Liver (tissue), 9 donors: ENCODE data around the gene RASSF9. TPM values are rescaled to one million over a fixed set of nuclear protein-coding genes. Genes with fewer than 3 reads are reported as not detected.

Experiments used
- DNase-seq: peaks from one replicate; pipeline ENCODE4 v3.0.0-alpha.2; 2017; ENCODE audit warnings: low spot score
- H3K27ac ChIP-seq, 2 donors: one replicate each; pipeline ENCODE4 v1.7.0; 2013; ENCODE audit warnings: inconsistent platforms in 2 of 2, low read length in 2 of 2, control low read depth in 1 of 2, low read depth in 1 of 2, mild to moderate bottlenecking in 1 of 2
- H3K27me3 ChIP-seq, 4 donors: one replicate each; pipeline versions ENCODE4 v1.6.1 to v1.7.0; 2013; ENCODE audit warnings: low read length in 3 of 4, inconsistent platforms in 1 of 4, mild to moderate bottlenecking in 1 of 4, moderate library complexity in 1 of 4; ENCODE audit not compliant: control insufficient read depth in 4 of 4, insufficient read depth in 4 of 4
- H3K36me3 ChIP-seq, 4 donors: one replicate each; pipeline versions ENCODE4 v1.6.1 to v1.7.0; 2013; ENCODE audit warnings: low read length in 3 of 4, mild to moderate bottlenecking in 3 of 4, low read depth in 1 of 4, moderate library complexity in 1 of 4; ENCODE audit not compliant: control insufficient read depth in 4 of 4, insufficient read depth in 3 of 4
- H3K4me1 ChIP-seq, 4 donors: one replicate each; pipeline versions ENCODE4 v1.6.1 to v1.7.0; 2013; ENCODE audit warnings: low read length in 3 of 4, mild to moderate bottlenecking in 3 of 4, moderate library complexity in 1 of 4; ENCODE audit not compliant: control insufficient read depth in 4 of 4, insufficient read depth in 4 of 4
- H3K4me3 ChIP-seq, 3 donors: one replicate each; pipeline versions ENCODE4 v1.6.1 to v1.7.0; 2013; ENCODE audit warnings: low read length in 3 of 3, control low read depth in 1 of 3, low read depth in 1 of 3, mild to moderate bottlenecking in 1 of 3
- H3K9ac ChIP-seq, 2 donors: one replicate each; pipeline ENCODE4 v1.7.0; 2013; ENCODE audit warnings: low read length in 2 of 2, mild to moderate bottlenecking in 2 of 2, moderate library complexity in 2 of 2, control low read depth in 1 of 2, low read depth in 1 of 2
- H3K9me3 ChIP-seq, 4 donors: one replicate each; pipeline versions ENCODE4 v1.6.1 to v1.7.0; 2013; ENCODE audit warnings: low read length in 3 of 4; ENCODE audit not compliant: control insufficient read depth in 4 of 4
- EGR1 ChIP-seq, 2 donors: IDR thresholded peaks; 2 replicates each; pipeline ENCODE4 v1.6.1; 2016 to 2018; ENCODE audit warnings: antibody characterized with exemption in 2 of 2, low read depth in 2 of 2
- FOXA1 ChIP-seq: IDR thresholded peaks from 2 replicates; pipeline ENCODE4 v1.6.1; 2016; ENCODE audit warnings: antibody characterized with exemption
- FOXA2 ChIP-seq: IDR thresholded peaks from 2 replicates; pipeline ENCODE4 v1.6.1; 2016; ENCODE audit warnings: antibody characterized with exemption
- GABPA ChIP-seq, 2 donors: IDR thresholded peaks in 1 of 2; conservative IDR thresholded peaks in 1 of 2; 2 replicates each; pipeline ENCODE4 v1.6.1; 2016; ENCODE audit warnings: antibody characterized with exemption in 2 of 2, mild to moderate bottlenecking in 1 of 2, moderate library complexity in 1 of 2
- HNF4A ChIP-seq, 2 donors: conservative IDR thresholded peaks; 2 replicates each; pipeline ENCODE4 v1.6.1; 2016; ENCODE audit warnings: antibody characterized with exemption in 2 of 2, mild to moderate bottlenecking in 2 of 2
- HNF4G ChIP-seq: IDR thresholded peaks from 2 replicates; pipeline ENCODE4 v1.6.1; 2016; ENCODE audit warnings: antibody characterized with exemption
- JUND ChIP-seq, 2 donors: IDR thresholded peaks; 2 replicates each; pipeline ENCODE4 v1.6.1; 2016; ENCODE audit warnings: antibody characterized with exemption in 2 of 2
- NR2F2 ChIP-seq: IDR thresholded peaks from 2 replicates; pipeline ENCODE4 v1.6.1; 2016; ENCODE audit warnings: antibody characterized with exemption
- RAD21 ChIP-seq, 2 donors: IDR thresholded peaks; 2 replicates each; pipeline ENCODE4 v1.6.1; 2016; ENCODE audit warnings: antibody characterized with exemption in 2 of 2, mild to moderate bottlenecking in 2 of 2
- RXRA ChIP-seq, 2 donors: IDR thresholded peaks; 2 replicates each; pipeline ENCODE4 v1.6.1; 2017 to 2018; ENCODE audit warnings: antibody characterized with exemption in 2 of 2, mild to moderate bottlenecking in 1 of 2
- SP1 ChIP-seq: IDR thresholded peaks from 2 replicates; pipeline ENCODE4 v1.6.1; 2018; ENCODE audit warnings: antibody characterized with exemption, mild to moderate bottlenecking
- TAF1 ChIP-seq: conservative IDR thresholded peaks from 2 replicates; pipeline ENCODE4 v1.6.1; 2016; ENCODE audit warnings: antibody characterized with exemption, mild to moderate bottlenecking
- YY1 ChIP-seq: IDR thresholded peaks from 2 replicates; pipeline ENCODE4 v1.6.1; 2016; ENCODE audit warnings: antibody characterized with exemption, mild to moderate bottlenecking
- WGBS: extraction: QIAGEN DNeasy Blood & Tissue Kit; methylation state at CpG from one replicate; pipeline ENCODE4 v1.1.7; 2013; 5-methylcytosine and 5-hydroxymethylcytosine counted together
- polyA plus RNA-seq, 2 donors: library from polyadenylated mRNA; stranded (reverse) in 1 of 2; unstranded in 1 of 2; fragments of 200-250 nt in 1 of 2; fragments of >200 nt in 1 of 2; fragmentation: Nextera tagmentation in 1 of 2; extraction: Ambion mirVana in 1 of 2; gene quantifications; one replicate each; pipeline versions ENCODE4 v1.2.1 to v1.2.3, GENCODE V29; 2013 to 2015
- total RNA-seq, 2 donors: library from RNA; depleted of rRNA; stranded (reverse); fragments of >200 nt; gene quantifications; one replicate each; pipeline ENCODE4 v1.2.3, GENCODE V29; 2014
- TF ChIP-seq, protein P1 (sequence below): fragments of 150-350 bp; IDR thresholded peaks from 2 replicates; pipeline ENCODE4 v1.5.1; 2017; ENCODE audit warnings: improper control_type of control experiment, low read depth, low read length; ENCODE audit not compliant: missing input control
- TF ChIP-seq, protein P2 (sequence below): IDR thresholded peaks from 2 replicates; pipeline ENCODE4 v1.6.1; 2016; ENCODE audit warnings: antibody characterized with exemption
- TF ChIP-seq, protein P3 (sequence below): IDR thresholded peaks from 2 replicates; pipeline ENCODE4 v1.6.1; 2016; ENCODE audit warnings: antibody characterized with exemption, mild to moderate bottlenecking
- TF ChIP-seq, protein P4 (sequence below): IDR thresholded peaks from 2 replicates; pipeline ENCODE4 v1.6.1; 2016; ENCODE audit warnings: antibody characterized with exemption
- TF ChIP-seq, protein P5 (sequence below): IDR thresholded peaks from 2 replicates; pipeline ENCODE4 v1.6.1; 2016; ENCODE audit warnings: antibody characterized with exemption
- donor health status: healthy.
- donor health status: healthy.
- donor health status: healthy.
- donor health status: healthy.
- donor health status: healthy.

RASSF9 gene
- total and polyA plus RNA-seq, 4 donors = 0.33 to 1.0 (median 0.59) TPM

DNA sequence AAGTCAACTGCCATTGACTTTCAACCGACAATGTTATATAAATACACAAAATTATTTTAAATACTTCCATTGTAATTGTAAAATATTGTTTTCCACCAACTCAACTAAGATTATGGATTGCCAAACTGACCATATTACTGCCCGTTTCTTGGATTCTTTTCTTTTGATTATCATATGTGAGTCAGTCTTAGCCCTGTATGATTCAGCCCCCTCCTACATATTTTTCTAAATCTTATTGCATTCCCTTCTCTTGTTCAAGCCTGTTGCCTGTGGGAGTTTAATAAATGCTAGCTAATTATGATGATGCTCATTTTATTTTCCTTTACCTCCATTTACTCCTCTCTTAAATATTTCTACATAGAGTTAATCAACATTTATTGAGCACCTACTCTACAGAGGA, 6.8 kb downstream of the RASSF9 start (continued):
- TF ChIP-seq, protein P1, sequence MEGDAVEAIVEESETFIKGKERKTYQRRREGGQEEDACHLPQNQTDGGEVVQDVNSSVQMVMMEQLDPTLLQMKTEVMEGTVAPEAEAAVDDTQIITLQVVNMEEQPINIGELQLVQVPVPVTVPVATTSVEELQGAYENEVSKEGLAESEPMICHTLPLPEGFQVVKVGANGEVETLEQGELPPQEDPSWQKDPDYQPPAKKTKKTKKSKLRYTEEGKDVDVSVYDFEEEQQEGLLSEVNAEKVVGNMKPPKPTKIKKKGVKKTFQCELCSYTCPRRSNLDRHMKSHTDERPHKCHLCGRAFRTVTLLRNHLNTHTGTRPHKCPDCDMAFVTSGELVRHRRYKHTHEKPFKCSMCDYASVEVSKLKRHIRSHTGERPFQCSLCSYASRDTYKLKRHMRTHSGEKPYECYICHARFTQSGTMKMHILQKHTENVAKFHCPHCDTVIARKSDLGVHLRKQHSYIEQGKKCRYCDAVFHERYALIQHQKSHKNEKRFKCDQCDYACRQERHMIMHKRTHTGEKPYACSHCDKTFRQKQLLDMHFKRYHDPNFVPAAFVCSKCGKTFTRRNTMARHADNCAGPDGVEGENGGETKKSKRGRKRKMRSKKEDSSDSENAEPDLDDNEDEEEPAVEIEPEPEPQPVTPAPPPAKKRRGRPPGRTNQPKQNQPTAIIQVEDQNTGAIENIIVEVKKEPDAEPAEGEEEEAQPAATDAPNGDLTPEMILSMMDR = no peak
- TF ChIP-seq FOXA1 (no peak), HNF4A (conservative IDR thresholded peaks at IDR 0.05) (no peak), EGR1 (IDR thresholded peaks at IDR 0.05; ENCODE audit: low read depth in 2 of 2) (no peak)

DNA sequence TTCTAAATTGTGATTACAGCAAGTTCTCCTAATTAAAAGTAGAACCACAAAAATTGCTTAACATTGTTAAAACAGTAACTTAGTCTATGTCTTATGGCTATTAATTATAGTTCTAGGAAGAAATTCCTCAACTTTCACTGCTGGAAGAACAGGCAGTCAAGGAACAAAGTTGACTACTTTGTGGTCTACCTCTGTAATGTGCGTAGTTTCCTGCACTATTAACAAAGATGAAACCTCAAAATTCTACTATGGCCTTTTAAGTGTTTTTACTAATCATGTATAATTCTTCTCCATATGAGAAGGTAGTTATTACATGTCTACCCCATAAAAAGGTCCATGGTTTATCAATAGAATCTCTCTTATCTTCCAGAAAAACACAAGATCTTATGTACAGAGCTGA, 7.6 kb downstream of the RASSF9 start:
- Histone ChIP-seq H3K36me3 (no peaks in the 10 kb centered on the region), H3K9me3 (no peaks in the 10 kb centered on the region), H3K4me1 (no peaks in the 10 kb centered on the region), H3K27ac (no peak overlapping the region), H3K9ac (no peak overlapping the region), H3K4me3 (no peak overlapping the region), H3K27me3 (peaks cover 0 to 5% (median 0%) of the 10 kb centered on the region in 4 donors)
- no peak for DNase-seq
- TF ChIP-seq JUND (IDR thresholded peaks at IDR 0.05) (no peak), TAF1 (no peak), FOXA1 (no peak), GABPA (IDR thresholded peaks at IDR 0.05 in 1 of 2, conservative IDR thresholded peaks at IDR 0.05 in 1 of 2) (no peak), EGR1 (IDR thresholded peaks at IDR 0.05; ENCODE audit: low read depth in 2 of 2) (no peak), NR2F2 (no peak), FOXA2 (no peak), SP1 (no peak), HNF4A (conservative IDR thresholded peaks at IDR 0.05) (no peak), YY1 (no peak), RAD21 (IDR thresholded peaks at IDR 0.05) (no peak), HNF4G (no peak), RXRA (IDR thresholded peaks at IDR 0.05) (no peak)
- TF ChIP-seq, protein P2, sequence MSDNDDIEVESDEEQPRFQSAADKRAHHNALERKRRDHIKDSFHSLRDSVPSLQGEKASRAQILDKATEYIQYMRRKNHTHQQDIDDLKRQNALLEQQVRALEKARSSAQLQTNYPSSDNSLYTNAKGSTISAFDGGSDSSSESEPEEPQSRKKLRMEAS = no peak
- TF ChIP-seq, protein P3, sequence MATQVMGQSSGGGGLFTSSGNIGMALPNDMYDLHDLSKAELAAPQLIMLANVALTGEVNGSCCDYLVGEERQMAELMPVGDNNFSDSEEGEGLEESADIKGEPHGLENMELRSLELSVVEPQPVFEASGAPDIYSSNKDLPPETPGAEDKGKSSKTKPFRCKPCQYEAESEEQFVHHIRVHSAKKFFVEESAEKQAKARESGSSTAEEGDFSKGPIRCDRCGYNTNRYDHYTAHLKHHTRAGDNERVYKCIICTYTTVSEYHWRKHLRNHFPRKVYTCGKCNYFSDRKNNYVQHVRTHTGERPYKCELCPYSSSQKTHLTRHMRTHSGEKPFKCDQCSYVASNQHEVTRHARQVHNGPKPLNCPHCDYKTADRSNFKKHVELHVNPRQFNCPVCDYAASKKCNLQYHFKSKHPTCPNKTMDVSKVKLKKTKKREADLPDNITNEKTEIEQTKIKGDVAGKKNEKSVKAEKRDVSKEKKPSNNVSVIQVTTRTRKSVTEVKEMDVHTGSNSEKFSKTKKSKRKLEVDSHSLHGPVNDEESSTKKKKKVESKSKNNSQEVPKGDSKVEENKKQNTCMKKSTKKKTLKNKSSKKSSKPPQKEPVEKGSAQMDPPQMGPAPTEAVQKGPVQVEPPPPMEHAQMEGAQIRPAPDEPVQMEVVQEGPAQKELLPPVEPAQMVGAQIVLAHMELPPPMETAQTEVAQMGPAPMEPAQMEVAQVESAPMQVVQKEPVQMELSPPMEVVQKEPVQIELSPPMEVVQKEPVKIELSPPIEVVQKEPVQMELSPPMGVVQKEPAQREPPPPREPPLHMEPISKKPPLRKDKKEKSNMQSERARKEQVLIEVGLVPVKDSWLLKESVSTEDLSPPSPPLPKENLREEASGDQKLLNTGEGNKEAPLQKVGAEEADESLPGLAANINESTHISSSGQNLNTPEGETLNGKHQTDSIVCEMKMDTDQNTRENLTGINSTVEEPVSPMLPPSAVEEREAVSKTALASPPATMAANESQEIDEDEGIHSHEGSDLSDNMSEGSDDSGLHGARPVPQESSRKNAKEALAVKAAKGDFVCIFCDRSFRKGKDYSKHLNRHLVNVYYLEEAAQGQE = no peak
- TF ChIP-seq, protein P4, sequence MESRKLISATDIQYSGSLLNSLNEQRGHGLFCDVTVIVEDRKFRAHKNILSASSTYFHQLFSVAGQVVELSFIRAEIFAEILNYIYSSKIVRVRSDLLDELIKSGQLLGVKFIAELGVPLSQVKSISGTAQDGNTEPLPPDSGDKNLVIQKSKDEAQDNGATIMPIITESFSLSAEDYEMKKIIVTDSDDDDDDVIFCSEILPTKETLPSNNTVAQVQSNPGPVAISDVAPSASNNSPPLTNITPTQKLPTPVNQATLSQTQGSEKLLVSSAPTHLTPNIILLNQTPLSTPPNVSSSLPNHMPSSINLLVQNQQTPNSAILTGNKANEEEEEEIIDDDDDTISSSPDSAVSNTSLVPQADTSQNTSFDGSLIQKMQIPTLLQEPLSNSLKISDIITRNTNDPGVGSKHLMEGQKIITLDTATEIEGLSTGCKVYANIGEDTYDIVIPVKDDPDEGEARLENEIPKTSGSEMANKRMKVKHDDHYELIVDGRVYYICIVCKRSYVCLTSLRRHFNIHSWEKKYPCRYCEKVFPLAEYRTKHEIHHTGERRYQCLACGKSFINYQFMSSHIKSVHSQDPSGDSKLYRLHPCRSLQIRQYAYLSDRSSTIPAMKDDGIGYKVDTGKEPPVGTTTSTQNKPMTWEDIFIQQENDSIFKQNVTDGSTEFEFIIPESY = no peak
- TF ChIP-seq, protein P5, sequence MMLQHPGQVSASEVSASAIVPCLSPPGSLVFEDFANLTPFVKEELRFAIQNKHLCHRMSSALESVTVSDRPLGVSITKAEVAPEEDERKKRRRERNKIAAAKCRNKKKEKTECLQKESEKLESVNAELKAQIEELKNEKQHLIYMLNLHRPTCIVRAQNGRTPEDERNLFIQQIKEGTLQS = no peak
- TF ChIP-seq, protein P1 = no peak
- 93% methylated on average over 1 of the region's 1 CpG for WGBS
